PC-3 (cell line): ENCODE measurements around the gene INSIG1.

Experiments
- CTCF ChIP-seq: fragments of 300-600 bp; sonication (generic); conservative IDR thresholded peaks from 2 replicates; pipeline ENCODE4 v1.5.1; 2017; ENCODE audit warnings: antibody characterized with exemption, low read depth, mild to moderate bottlenecking, low read length
- EZH2 ChIP-seq: fragments of 300-600 bp; sonication (generic); IDR thresholded peaks from one replicate; pipeline ENCODE4 v1.6.1; 2017; ENCODE audit warnings: antibody characterized with exemption, mild to moderate bottlenecking, low read length; ENCODE audit not compliant: unreplicated experiment
- EZH2phosphoT487 ChIP-seq: fragments of 300-600 bp; sonication (generic); IDR thresholded peaks from 2 replicates; pipeline ENCODE4 v1.6.1; 2018; ENCODE audit warnings: mild to moderate bottlenecking, antibody characterized with exemption, low read length, borderline replicate concordance

- TF ChIP-seq CTCF (no peak), EZH2 (no peak), EZH2phosphoT487 (no peak)
These were observed 10.3 kb upstream of the INSIG1 start for GRCh38 chr7:155287284-155287935.
